OCI-LY7 (cell line): ENCODE results near the gene GXYLT1. TPM values are rescaled to one million over a fixed set of nuclear protein-coding genes. Genes with fewer than 3 reads are reported as not detected.

Source experiments
- BruUV-seq: library from RNA; stranded (reverse); fragments of 400-500 nt; replicated peaks from 2 replicates; lab custom pipeline; 2021; lab: Mats Ljungman, UMichigan
- CTCF ChIA-PET: fragments of 300-600 bp; sonication (Branson Sonifier 250); formaldehyde crosslinking; loops from one replicate; lab custom pipeline; 2022; ENCODE audit warnings: antibody characterized with exemption; ENCODE audit not compliant: unreplicated experiment; lab: Charles Lee
- POLR2A ChIA-PET: fragments of 300-600 bp; sonication (Branson Sonifier 250); formaldehyde crosslinking; loops from one replicate; lab custom pipeline; 2022; ENCODE audit warnings: antibody characterized with exemption; lab: Charles Lee
- DNase-seq: peaks from one replicate; pipeline ENCODE4 v3.0.0-alpha.2; 2015; ENCODE audit warnings: low spot score
- H2AFZ ChIP-seq: fragments of 200-600 bp; sonication (generic), shearing (Covaris generic); 2 replicates; pipeline ENCODE4 v1.6.1; 2014; ENCODE audit warnings: mild to moderate bottlenecking, antibody characterized with exemption, low read length, moderate library complexity
- H3K27ac ChIP-seq: fragments of 200-600 bp; sonication (generic); 2 replicates; pipeline ENCODE4 v1.5.1; 2014; ENCODE audit warnings: mixed run types, low read depth, mild to moderate bottlenecking, moderate library complexity, low read length, inconsistent platforms; ENCODE audit not compliant: poor library complexity, severe bottlenecking
- H3K36me3 ChIP-seq: fragments of 200-600 bp; sonication (generic); 2 replicates; pipeline ENCODE4 v1.6.1; 2014; ENCODE audit warnings: mild to moderate bottlenecking, antibody characterized with exemption, low read length, moderate library complexity, mixed read lengths; ENCODE audit not compliant: insufficient read depth
- H3K4me1 ChIP-seq: fragments of 200-600 bp; sonication (generic); 2 replicates; pipeline ENCODE4 v1.5.1; 2014; ENCODE audit warnings: mild to moderate bottlenecking, low read length; ENCODE audit not compliant: insufficient read depth, poor library complexity, severe bottlenecking
- H3K4me2 ChIP-seq: fragments of 200-600 bp; sonication (generic); 2 replicates; pipeline ENCODE4 v1.6.1; 2014; ENCODE audit warnings: mild to moderate bottlenecking, low read length
- H3K4me3 ChIP-seq: fragments of 200-600 bp; sonication (generic); 2 replicates; pipeline ENCODE4 v1.5.1; 2014; ENCODE audit warnings: mild to moderate bottlenecking, low read depth, low read length; ENCODE audit not compliant: poor library complexity, severe bottlenecking
- H3K79me2 ChIP-seq: fragments of 200-600 bp; sonication (generic); 2 replicates; pipeline ENCODE4 v1.6.1; 2016; ENCODE audit warnings: low read depth, mild to moderate bottlenecking, low read length, moderate library complexity, mixed read lengths; ENCODE audit not compliant: insufficient read depth
- H3K9me2 ChIP-seq: fragments of 200-600 bp; sonication (generic); 2 replicates; pipeline ENCODE4 v1.6.1; 2016; ENCODE audit warnings: mild to moderate bottlenecking, low read length, mixed read lengths; ENCODE audit not compliant: insufficient read depth
- H3K9me3 ChIP-seq: fragments of 200-600 bp; sonication (generic); 2 replicates; pipeline ENCODE4 v1.6.1; 2014; ENCODE audit warnings: mild to moderate bottlenecking, mixed run types, low read length, mixed read lengths
- H4K20me1 ChIP-seq: fragments of 200-600 bp; sonication (generic); 2 replicates; pipeline ENCODE4 v1.6.1; 2014; ENCODE audit warnings: mild to moderate bottlenecking, antibody characterized with exemption, low read length, moderate library complexity, mixed read lengths; ENCODE audit not compliant: insufficient read depth
- EZH2phosphoT487 ChIP-seq: fragments of 200-600 bp; sonication (generic); IDR thresholded peaks from 2 replicates; pipeline ENCODE4 v1.6.1; 2018; ENCODE audit warnings: low read depth, borderline replicate concordance, mild to moderate bottlenecking, mixed run types, antibody characterized with exemption, low read length, moderate library complexity, mixed read lengths
- intact Hi-C: fragments of 100-400 bp; cut with micrococcal nuclease; formaldehyde crosslinking; loops from one replicate; pipeline ENCODE4 v1.10.0; 2022; ENCODE audit not compliant: unreplicated experiment
- total RNA-seq, 2 experiments: library from RNA; depleted of rRNA in 1 of 2; stranded (reverse); fragments of >200 nt in 1 of 2; shearing (Covaris generic) in 1 of 2; gene quantifications; 2 replicates each; pipeline ENCODE4 v1.2.3, GENCODE V29; 2014 to 2022
- TF ChIP-seq, protein P1 (sequence below): fragments of 200-600 bp; sonication (generic); conservative IDR thresholded peaks from 2 replicates; pipeline ENCODE4 v1.5.1; 2014; ENCODE audit warnings: mild to moderate bottlenecking, antibody characterized with exemption, low read length, moderate library complexity, mixed read lengths

The GXYLT1 gene
- total RNA-seq, 2 experiments from 2014 or later, result 9.0 to 11.1 TPM

DNA sequence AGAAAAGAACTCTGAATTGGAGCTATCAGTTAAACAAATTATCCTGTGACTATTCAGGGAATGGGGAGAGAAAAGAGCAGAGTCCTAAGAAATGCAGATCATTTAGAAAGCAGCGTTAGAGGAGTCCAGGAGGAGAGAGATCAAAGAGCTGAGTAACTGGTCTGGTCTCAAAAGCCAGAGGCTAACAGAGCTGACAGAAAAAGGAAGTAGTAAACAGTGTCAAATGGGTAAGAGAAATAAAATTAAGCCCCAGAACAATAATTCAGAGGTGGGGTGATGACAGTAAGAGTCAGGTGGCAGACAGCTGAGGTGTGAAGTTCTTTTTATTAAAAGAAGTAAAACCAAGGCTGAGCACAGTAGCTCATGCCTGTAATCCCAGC, 19.3 kb downstream of the GXYLT1 start:
- Histone ChIP-seq H4K20me1 (no peaks in the 10 kb centered on the region), H3K79me2 (peaks cover 19% of the 10 kb centered on the region; the same call in 1 of the 2 replicates), H3K4me2 (peak overlapping the region; percentile 0; the same call in 1 of the 2 replicates), H3K4me3 (no peak overlapping the region), H3K4me1 (no peaks in the 10 kb centered on the region), H3K9me2 (no peaks in the 10 kb centered on the region), H3K27ac (no peak overlapping the region), H3K36me3 (no peaks in the 10 kb centered on the region), H3K9me3 (no peaks in the 10 kb centered on the region), H2AFZ (no peak overlapping the region)
- no TSS peak for BruUV-seq
- CTCF ChIA-PET, result interaction anchor here (0.5 kb wide), 1 partner anchor 542 kb away, joined by 4 read pairs; no protein-coding TSS in a partner anchor
- POLR2A ChIA-PET, result interaction anchor here (0.6 kb wide), 1 partner anchor 17 kb away, joined by 4 read pairs; no protein-coding TSS in a partner anchor
- no peak for DNase-seq
- TF ChIP-seq, protein P1, sequence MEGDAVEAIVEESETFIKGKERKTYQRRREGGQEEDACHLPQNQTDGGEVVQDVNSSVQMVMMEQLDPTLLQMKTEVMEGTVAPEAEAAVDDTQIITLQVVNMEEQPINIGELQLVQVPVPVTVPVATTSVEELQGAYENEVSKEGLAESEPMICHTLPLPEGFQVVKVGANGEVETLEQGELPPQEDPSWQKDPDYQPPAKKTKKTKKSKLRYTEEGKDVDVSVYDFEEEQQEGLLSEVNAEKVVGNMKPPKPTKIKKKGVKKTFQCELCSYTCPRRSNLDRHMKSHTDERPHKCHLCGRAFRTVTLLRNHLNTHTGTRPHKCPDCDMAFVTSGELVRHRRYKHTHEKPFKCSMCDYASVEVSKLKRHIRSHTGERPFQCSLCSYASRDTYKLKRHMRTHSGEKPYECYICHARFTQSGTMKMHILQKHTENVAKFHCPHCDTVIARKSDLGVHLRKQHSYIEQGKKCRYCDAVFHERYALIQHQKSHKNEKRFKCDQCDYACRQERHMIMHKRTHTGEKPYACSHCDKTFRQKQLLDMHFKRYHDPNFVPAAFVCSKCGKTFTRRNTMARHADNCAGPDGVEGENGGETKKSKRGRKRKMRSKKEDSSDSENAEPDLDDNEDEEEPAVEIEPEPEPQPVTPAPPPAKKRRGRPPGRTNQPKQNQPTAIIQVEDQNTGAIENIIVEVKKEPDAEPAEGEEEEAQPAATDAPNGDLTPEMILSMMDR, result no peak
- TF ChIP-seq EZH2phosphoT487, result no peak
- intact Hi-C loops, result loop anchor here (10.0 kb wide), 1 partner anchor 439 kb away; no protein-coding TSS in a partner anchor

DNA sequence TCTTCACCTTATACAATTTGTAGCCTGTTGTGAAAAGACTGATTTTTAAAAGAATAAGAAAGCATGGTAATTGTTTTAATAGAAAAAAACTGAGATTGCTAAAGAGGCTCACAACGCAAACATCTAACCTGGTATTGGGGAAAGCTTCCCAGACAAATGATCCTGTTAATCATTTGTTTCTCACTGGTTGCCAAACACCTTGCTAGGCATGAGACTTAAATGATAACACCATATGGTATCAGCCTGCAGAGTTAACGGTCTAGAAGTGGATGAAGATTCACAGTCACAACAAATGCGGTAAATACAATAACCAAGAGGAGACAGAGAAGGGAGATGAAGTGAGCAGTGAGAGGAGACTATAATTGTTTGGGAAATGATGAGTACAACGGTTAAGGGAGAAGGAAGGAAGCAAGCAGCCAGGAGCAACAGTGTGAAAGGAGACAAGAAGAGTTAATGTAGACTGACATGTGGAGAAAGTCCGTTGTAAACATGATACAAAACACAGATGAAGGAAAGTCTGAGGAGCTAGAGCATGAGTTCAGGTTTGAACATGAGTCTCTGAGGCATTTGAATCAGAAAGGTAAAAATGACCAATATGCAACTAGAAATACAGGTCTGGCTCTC, 19.8 kb downstream of the GXYLT1 start:
- Histone ChIP-seq H3K4me1 (no peaks in the 10 kb centered on the region), H3K27ac (no peak overlapping the region), H3K9me3 (no peaks in the 10 kb centered on the region), H3K9me2 (no peaks in the 10 kb centered on the region), H2AFZ (no peak overlapping the region), H3K79me2 (peaks cover 17% of the 10 kb centered on the region; the same call in 1 of the 2 replicates), H3K4me2 (peak overlapping the region; percentile 0; the same call in 1 of the 2 replicates), H3K36me3 (no peaks in the 10 kb centered on the region), H3K4me3 (no peak overlapping the region), H4K20me1 (no peaks in the 10 kb centered on the region)
- CTCF ChIA-PET, result interaction anchor here (0.5 kb wide), 1 partner anchor 541 kb away, joined by 4 read pairs; no protein-coding TSS in a partner anchor
- TF ChIP-seq EZH2phosphoT487, result no peak
- TF ChIP-seq, protein P1, result no peak
- no peak for DNase-seq
- no TSS peak for BruUV-seq
- POLR2A ChIA-PET, result interaction anchor here (0.6 to 1.0 kb wide), 2 partner anchors 18 to 20 kb away, joined by 4 read pairs; no protein-coding TSS in a partner anchor
- intact Hi-C loops, result loop anchor here (10.0 kb wide), 1 partner anchor 440 kb away; no protein-coding TSS in a partner anchor
